Esophagus squamous epithelium (tissue), 5 donors: ENCODE measurements around the gene CAV2. TPM values are rescaled to one million over a fixed set of nuclear protein-coding genes. Genes with fewer than 3 reads are reported as not detected.

Source experiments
- DNase-seq: peaks from one replicate; lab custom pipeline; 2025; lab: John Stamatoyannopoulos, UW
- H3K27ac ChIP-seq, 4 donors: fragments of 200-600 bp; sonication (generic); one replicate each; pipeline ENCODE4 v1.5.1; 2016 to 2019; ENCODE audit warnings: mild to moderate bottlenecking in 1 of 4
- H3K27me3 ChIP-seq, 4 donors: fragments of 200-600 bp; sonication (generic); 1 replicate in 3 of 4; 2 replicates in 1 of 4; pipeline versions ENCODE4 v1.5.1 to v1.6.0; 2017 to 2021; ENCODE audit warnings: antibody characterized with exemption in 1 of 4
- H3K36me3 ChIP-seq, 3 donors: fragments of 200-600 bp; sonication (generic); one replicate each; pipeline ENCODE4 v1.5.1; 2016 to 2019
- H3K4me1 ChIP-seq, 3 donors: fragments of 200-600 bp; sonication (generic); one replicate each; pipeline ENCODE4 v1.5.1; 2017 to 2019
- H3K4me3 ChIP-seq, 4 donors: fragments of 200-600 bp; sonication (generic); 1 replicate in 3 of 4; 2 replicates in 1 of 4; pipeline ENCODE4 v1.5.1; 2016 to 2019; ENCODE audit warnings: mild to moderate bottlenecking in 2 of 4, moderate library complexity in 1 of 4
- H3K9me3 ChIP-seq, 3 donors: fragments of 200-600 bp; sonication (generic); one replicate each; pipeline ENCODE4 v1.5.1; 2016 to 2019
- POLR2A ChIP-seq, 4 donors: fragments of 450-650 bp; IDR thresholded peaks; one replicate each; pipeline ENCODE4 v1.6.1; 2017; ENCODE audit warnings: antibody characterized with exemption in 4 of 4, mild to moderate bottlenecking in 4 of 4, moderate library complexity in 3 of 4
- WGBS, 2 donors: methylation state at CpG; one replicate each; pipeline ENCODE4 v1.1.5; 2018; 5-methylcytosine and 5-hydroxymethylcytosine counted together
- intact Hi-C: fragments of 100-400 bp; cut with DNase I; formaldehyde crosslinking; loops from one replicate; pipeline ENCODE4 v1.15.0; 2022
- total RNA-seq, 4 donors: library from RNA; depleted of rRNA; stranded (reverse); fragments of >200 nt; gene quantifications; one replicate each; pipeline ENCODE4 v1.1.0, GENCODE V29; 2016
- TF ChIP-seq, protein P1 (sequence below), 6 experiments: fragments of 450-650 bp in 4 of 6; fragments of 200-600 bp in 2 of 6; sonication (generic) in 2 of 6; IDR thresholded peaks; one replicate each; pipeline ENCODE4 v1.5.1; 2016 to 2019; ENCODE audit warnings: antibody characterized with exemption in 6 of 6, mild to moderate bottlenecking in 4 of 6, moderate library complexity in 4 of 6
- donor health status: DM: yes; HTN: yes; CAD: no.

The CAV2 gene
- total RNA-seq, 4 donors from 2014 or later = 31.8 to 85.3 (median 73.4) TPM

DNA sequence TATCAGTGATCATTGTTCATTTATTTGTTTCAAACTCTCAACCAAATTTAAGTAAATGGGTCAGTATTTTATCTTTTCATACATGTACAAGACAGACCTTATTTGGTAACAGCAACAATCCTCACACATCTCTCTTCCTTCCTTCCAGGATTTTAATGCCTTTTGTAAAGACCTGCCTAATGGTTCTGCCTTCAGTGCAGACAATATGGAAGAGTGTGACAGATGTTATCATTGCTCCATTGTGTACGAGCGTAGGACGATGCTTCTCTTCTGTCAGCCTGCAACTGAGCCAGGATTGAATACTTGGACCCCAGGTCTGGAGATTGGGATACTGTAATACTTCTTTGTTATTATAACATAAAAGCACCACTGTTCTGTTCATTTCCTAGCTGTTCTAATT, 6.3 kb downstream of the CAV2 start:
- H3K36me3 ChIP-seq = peaks cover 0 to 37% (median 0%) of the 10 kb centered on the region in 3 donors
- WGBS, 2 donors = 61 to 71% methylated on average over 3 of the region's 3 CpGs
- intact Hi-C loops = no loop called here
- no peak overlapping the region for H3K27ac ChIP-seq
- H3K4me3 ChIP-seq = no peak overlapping the region
- H3K4me1 ChIP-seq = peaks cover under 1 to 44% (median 9%) of the 10 kb centered on the region in 3 donors
- no peaks in the 10 kb centered on the region for H3K27me3 ChIP-seq
- TF ChIP-seq POLR2A (IDR thresholded peaks at IDR 0.05) = no peak
- TF ChIP-seq, protein P1, sequence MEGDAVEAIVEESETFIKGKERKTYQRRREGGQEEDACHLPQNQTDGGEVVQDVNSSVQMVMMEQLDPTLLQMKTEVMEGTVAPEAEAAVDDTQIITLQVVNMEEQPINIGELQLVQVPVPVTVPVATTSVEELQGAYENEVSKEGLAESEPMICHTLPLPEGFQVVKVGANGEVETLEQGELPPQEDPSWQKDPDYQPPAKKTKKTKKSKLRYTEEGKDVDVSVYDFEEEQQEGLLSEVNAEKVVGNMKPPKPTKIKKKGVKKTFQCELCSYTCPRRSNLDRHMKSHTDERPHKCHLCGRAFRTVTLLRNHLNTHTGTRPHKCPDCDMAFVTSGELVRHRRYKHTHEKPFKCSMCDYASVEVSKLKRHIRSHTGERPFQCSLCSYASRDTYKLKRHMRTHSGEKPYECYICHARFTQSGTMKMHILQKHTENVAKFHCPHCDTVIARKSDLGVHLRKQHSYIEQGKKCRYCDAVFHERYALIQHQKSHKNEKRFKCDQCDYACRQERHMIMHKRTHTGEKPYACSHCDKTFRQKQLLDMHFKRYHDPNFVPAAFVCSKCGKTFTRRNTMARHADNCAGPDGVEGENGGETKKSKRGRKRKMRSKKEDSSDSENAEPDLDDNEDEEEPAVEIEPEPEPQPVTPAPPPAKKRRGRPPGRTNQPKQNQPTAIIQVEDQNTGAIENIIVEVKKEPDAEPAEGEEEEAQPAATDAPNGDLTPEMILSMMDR (IDR thresholded peaks at IDR 0.05) = no peak
- no peaks in the 10 kb centered on the region for H3K9me3 ChIP-seq
- no peak for DNase-seq

DNA sequence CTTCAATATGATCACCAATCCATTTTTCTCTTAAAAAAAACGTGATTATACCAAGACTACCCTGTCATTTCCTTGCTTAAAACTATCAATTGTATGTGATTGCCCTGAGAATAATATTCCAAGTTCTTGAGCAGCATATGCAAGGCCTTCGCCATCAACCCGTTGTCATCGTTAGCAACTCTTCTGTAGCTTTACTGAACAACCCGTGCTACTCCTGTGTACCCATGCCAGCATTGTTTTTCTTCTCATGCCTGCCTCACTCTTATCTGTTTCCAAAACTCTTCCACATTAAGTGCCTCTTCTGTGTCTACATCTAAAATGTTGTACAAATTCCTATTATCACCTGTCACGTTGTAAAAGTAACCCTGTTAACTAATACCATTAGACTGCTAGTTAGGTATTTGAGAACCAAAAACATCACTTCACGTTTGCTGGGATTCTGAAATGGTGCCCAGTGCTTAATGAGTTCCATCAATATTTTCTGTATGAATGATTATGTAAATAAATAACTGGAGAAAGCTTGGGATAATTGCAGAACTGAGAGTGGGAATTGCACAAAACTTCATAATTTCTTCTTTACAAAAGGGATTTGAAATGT, 10.5 kb downstream of the CAV2 start:
- Histone ChIP-seq H3K27ac (peak overlapping the region in 1 of 4 donors; percentile 7), H3K9me3 (no peaks in the 10 kb centered on the region), H3K4me1 (peaks cover 4 to 29% (median 7%) of the 10 kb centered on the region in 3 donors), H3K27me3 (no peaks in the 10 kb centered on the region), H3K36me3 (peaks cover 0 to 37% (median 0%) of the 10 kb centered on the region in 3 donors), H3K4me3 (no peak overlapping the region)
- intact Hi-C loops = no loop called here
- no peak for DNase-seq
- WGBS, 2 donors = 75 to 77% methylated on average over 7 of the region's 7 CpGs
- no peak for TF ChIP-seq POLR2A (IDR thresholded peaks at IDR 0.05)
- TF ChIP-seq, protein P1 (IDR thresholded peaks at IDR 0.05) = no peak

DNA sequence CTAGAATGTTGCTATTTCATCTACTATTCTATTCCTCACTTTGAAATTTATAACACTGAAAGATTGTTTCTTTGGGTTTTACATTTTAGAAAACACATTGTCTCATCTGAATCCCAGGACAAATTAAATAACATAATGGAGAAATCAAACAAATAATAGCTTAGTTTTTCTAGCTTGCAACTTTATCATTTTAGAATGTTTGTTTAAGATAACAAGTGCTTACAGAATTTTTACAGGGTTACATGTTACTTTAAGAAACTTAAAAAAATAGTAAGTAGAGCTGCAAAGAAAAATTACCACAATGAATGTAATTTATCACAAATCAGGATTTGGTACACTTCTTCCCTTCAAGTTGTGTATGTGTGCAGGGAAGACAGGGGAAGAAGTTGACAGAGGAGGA, 11.3 kb downstream of the CAV2 start:
- no peak for DNase-seq
- H3K36me3 ChIP-seq = peaks cover 0 to 31% (median 0%) of the 10 kb centered on the region in 3 donors
- no peak overlapping the region for H3K4me3 ChIP-seq
- intact Hi-C loops = no loop called here
- TF ChIP-seq, protein P1 (IDR thresholded peaks at IDR 0.05) = no peak
- no peak for TF ChIP-seq POLR2A (IDR thresholded peaks at IDR 0.05)
- no peaks in the 10 kb centered on the region for H3K27me3 ChIP-seq
- H3K27ac ChIP-seq = peak overlapping the region; percentile 67 to 87 (median 84)
- H3K9me3 ChIP-seq = no peaks in the 10 kb centered on the region
- peaks cover 4 to 23% (median 7%) of the 10 kb centered on the region in 3 donors for H3K4me1 ChIP-seq

DNA sequence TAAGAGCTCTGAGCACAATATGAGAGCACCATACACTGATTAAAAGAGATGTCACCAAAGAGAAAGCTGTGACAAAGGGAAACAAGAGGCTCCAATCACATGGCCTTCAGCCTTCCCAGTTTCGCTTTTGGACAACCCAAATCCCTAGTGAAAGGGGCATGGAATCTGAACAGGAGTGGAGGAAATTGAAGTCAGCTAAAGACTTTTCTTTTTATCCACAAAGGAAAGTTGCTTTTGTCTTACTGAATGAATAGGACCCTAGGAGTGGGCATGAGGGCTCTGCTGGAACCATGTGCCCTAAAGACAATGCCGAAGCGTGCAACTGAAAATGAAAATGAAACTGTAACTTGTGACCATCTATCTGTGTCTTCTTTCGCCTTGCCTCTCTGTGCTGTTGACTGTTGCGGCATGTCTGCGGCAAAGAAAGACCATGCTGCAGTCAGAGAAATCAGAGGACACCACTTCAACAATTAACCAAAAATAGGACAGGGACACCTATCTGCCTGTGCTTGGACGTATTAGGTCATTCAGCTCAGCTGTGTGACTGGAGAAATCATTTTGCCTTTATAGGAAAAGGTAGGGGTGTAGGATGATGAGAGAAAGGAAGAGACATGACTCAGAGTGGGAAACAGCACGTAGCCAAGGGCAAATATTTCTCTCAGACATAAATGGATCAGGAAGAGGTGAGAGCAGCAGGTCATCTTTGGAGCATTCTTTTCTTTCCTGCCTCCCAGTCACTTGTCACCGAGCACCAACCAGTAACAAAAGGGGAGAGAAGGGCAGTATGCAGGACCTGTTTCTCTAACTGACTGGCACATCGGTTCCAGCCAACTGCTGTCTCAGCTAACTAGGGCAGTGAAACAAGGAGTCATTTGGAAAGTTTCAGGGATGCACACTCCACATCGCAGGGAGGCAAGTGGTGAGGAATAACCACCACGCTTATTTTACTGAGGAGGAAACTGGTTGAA, 12.3 kb downstream of the CAV2 start:
- TF ChIP-seq, protein P1 (IDR thresholded peaks at IDR 0.05) = no peak
- TF ChIP-seq POLR2A (IDR thresholded peaks at IDR 0.05) = no peak
- DNase-seq = no peak
- H3K4me3 ChIP-seq = peak overlapping the region; percentile 29 to 60 (median 49)

More for the DNA sequence above, 12.3 kb downstream of the CAV2 start:
- intact Hi-C loops = no loop called here
- Histone ChIP-seq H3K4me1 (peaks cover 4 to 23% (median 7%) of the 10 kb centered on the region in 3 donors), H3K27me3 (no peaks in the 10 kb centered on the region), H3K9me3 (no peaks in the 10 kb centered on the region), H3K27ac (peak overlapping the region; percentile 67 to 87 (median 84)), H3K36me3 (peaks cover 0 to 20% (median 0%) of the 10 kb centered on the region in 3 donors)
- WGBS, 2 donors = 23 to 25% methylated on average over 12 of the region's 12 CpGs
